Panc1 (cell line): ENCODE measurements around the gene ASB11.

Experiments used
- CTCF ChIP-seq: fragments of 450-650 bp; IDR thresholded peaks from 2 replicates; pipeline ENCODE4 v1.5.1; 2017; ENCODE audit warnings: mild to moderate bottlenecking
- POLR2AphosphoS5 ChIP-seq: IDR thresholded peaks from 2 replicates; pipeline ENCODE4 v1.6.1; 2012; ENCODE audit warnings: mild to moderate bottlenecking, low read depth, low read length, moderate library complexity
- SIN3A ChIP-seq: IDR thresholded peaks from 2 replicates; pipeline ENCODE4 v1.6.1; 2012; ENCODE audit warnings: low read depth, mild to moderate bottlenecking, low read length, moderate library complexity, borderline replicate concordance; ENCODE audit not compliant: insufficient read depth
- TCF7L2 ChIP-seq: IDR thresholded peaks from 2 replicates; pipeline ENCODE4 v1.6.1; 2011; ENCODE audit warnings: mild to moderate bottlenecking, low read depth, low read length, inconsistent platforms

DNA sequence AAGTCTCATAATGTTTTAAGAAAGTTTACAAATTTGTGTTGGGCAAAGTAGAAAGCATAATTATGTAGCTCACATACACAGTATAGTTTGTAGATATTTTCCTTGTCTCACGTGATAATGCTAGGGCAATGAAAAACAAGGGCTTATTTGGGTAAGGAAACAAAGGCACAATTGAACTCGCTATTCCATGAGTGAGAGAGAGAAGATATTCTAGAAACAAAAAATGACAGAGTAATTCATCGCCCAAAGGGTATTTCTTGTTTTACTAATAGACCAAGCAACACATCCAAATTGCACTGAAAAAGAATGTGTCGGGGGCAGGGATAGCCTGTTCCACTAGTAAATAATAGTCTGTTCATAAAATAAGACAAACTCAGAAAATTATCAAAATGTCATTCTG is 3.6 kb upstream of the ASB11 start:
- TF ChIP-seq CTCF: no peak
- TF ChIP-seq TCF7L2: no peak
- no peak for TF ChIP-seq POLR2AphosphoS5
- TF ChIP-seq SIN3A: no peak
